ENCODE data around the gene TTC3. TPM values are rescaled to one million over a fixed set of nuclear protein-coding genes. Genes with fewer than 3 reads are reported as not detected.

Gene TTC3
- total RNA-seq, 1 donor from 2014 or later: 223 TPM

- Mint-ChIP-seq H3K9me3 (ENCODE audit: unreplicated experiment) (no peaks in the 10 kb centered on the region), H3K27me3 (ENCODE audit: low read depth, unreplicated experiment) (no peaks in the 10 kb centered on the region), H3K4me3 (ENCODE audit: unreplicated experiment) (no peak overlapping the region), H3K4me1 (ENCODE audit: low read depth, unreplicated experiment) (peaks cover 6% of the 10 kb centered on the region), H3K27ac (ENCODE audit: unreplicated experiment) (no peak overlapping the region), H3K36me3 (ENCODE audit: low read depth, unreplicated experiment) (peaks cover 15% of the 10 kb centered on the region)
- Histone ChIP-seq H2AFZ (ENCODE audit: low read depth, low read length) (no peak overlapping the region), H3K27me3 (ENCODE audit: insufficient read depth, low read length) (no peaks in the 10 kb centered on the region), H3K4me1 (ENCODE audit: insufficient read depth, low read length) (no peaks in the 10 kb centered on the region), H3K4me2 (ENCODE audit: low read length) (no peak overlapping the region), H3K9me3 (ENCODE audit: insufficient read depth, low read depth, low read length) (no peaks in the 10 kb centered on the region), H3K79me2 (ENCODE audit: insufficient read depth, low read length) (no peaks in the 10 kb centered on the region), H4K20me1 (ENCODE audit: insufficient read depth, low read length) (no peaks in the 10 kb centered on the region), H3K36me3 (ENCODE audit: insufficient read depth, low read length) (peaks cover 70% of the 10 kb centered on the region), H3K9ac (ENCODE audit: low read length) (no peak overlapping the region), H3K4me3 (ENCODE audit: insufficient read depth, low read depth, low read length) (no peak overlapping the region), H3K27ac (ENCODE audit: low read depth, low read length) (no peak overlapping the region)
- DNase-seq (ENCODE audit: low read depth) (peak; percentile 68), FAIRE-seq (no peak)
- no peak for TF ChIP-seq CTCF (IDR thresholded peaks at IDR 0.05; ENCODE audit: insufficient read depth, low read depth, low read length)
- TF ChIP-seq EZH2 (IDR thresholded peaks at IDR 0.05; ENCODE audit: insufficient read depth, low read length): no peak
Observed at GRCh38 chr21:37153196-37153934, 80.3 kb downstream of the TTC3 start.

GRCh38 chr21:37153935-37154350 is 80.9 kb downstream of the TTC3 start:
- Histone ChIP-seq H3K27me3 (ENCODE audit: insufficient read depth, low read length) (no peaks in the 10 kb centered on the region), H2AFZ (ENCODE audit: low read depth, low read length) (no peak overlapping the region), H3K4me3 (ENCODE audit: insufficient read depth, low read depth, low read length) (no peak overlapping the region), H3K79me2 (ENCODE audit: insufficient read depth, low read length) (no peaks in the 10 kb centered on the region), H3K9ac (ENCODE audit: low read length) (no peak overlapping the region), H3K9me3 (ENCODE audit: insufficient read depth, low read depth, low read length) (no peaks in the 10 kb centered on the region), H3K4me2 (ENCODE audit: low read length) (no peak overlapping the region), H4K20me1 (ENCODE audit: insufficient read depth, low read length) (peaks cover under 1% of the 10 kb centered on the region), H3K4me1 (ENCODE audit: insufficient read depth, low read length) (no peaks in the 10 kb centered on the region), H3K36me3 (ENCODE audit: insufficient read depth, low read length) (peaks cover 71% of the 10 kb centered on the region), H3K27ac (ENCODE audit: low read depth, low read length) (no peak overlapping the region)
- peak; percentile 50 for DNase-seq (ENCODE audit: low read depth)
- Mint-ChIP-seq H3K27me3 (ENCODE audit: low read depth, unreplicated experiment) (no peaks in the 10 kb centered on the region), H3K4me3 (ENCODE audit: unreplicated experiment) (no peak overlapping the region), H3K4me1 (ENCODE audit: low read depth, unreplicated experiment) (peaks cover 6% of the 10 kb centered on the region), H3K27ac (ENCODE audit: unreplicated experiment) (no peak overlapping the region), H3K9me3 (ENCODE audit: unreplicated experiment) (no peaks in the 10 kb centered on the region), H3K36me3 (ENCODE audit: low read depth, unreplicated experiment) (peaks cover 19% of the 10 kb centered on the region)
- TF ChIP-seq EZH2 (IDR thresholded peaks at IDR 0.05; ENCODE audit: insufficient read depth, low read length) (no peak), CTCF (IDR thresholded peaks at IDR 0.05; ENCODE audit: insufficient read depth, low read depth, low read length) (no peak)
- FAIRE-seq: no peak

- TF ChIP-seq EZH2 (IDR thresholded peaks at IDR 0.05; ENCODE audit: insufficient read depth, low read length) (no peak), CTCF (IDR thresholded peaks at IDR 0.05; ENCODE audit: insufficient read depth, low read depth, low read length) (no peak)
- Histone ChIP-seq H3K36me3 (ENCODE audit: insufficient read depth, low read length) (peaks cover 75% of the 10 kb centered on the region), H3K9me3 (ENCODE audit: insufficient read depth, low read depth, low read length) (no peaks in the 10 kb centered on the region), H3K27me3 (ENCODE audit: insufficient read depth, low read length) (no peaks in the 10 kb centered on the region), H4K20me1 (ENCODE audit: insufficient read depth, low read length) (peaks cover 4% of the 10 kb centered on the region), H3K4me2 (ENCODE audit: low read length) (no peak overlapping the region), H3K4me1 (ENCODE audit: insufficient read depth, low read length) (no peaks in the 10 kb centered on the region), H3K4me3 (ENCODE audit: insufficient read depth, low read depth, low read length) (no peak overlapping the region), H2AFZ (ENCODE audit: low read depth, low read length) (no peak overlapping the region), H3K79me2 (ENCODE audit: insufficient read depth, low read length) (no peaks in the 10 kb centered on the region), H3K27ac (ENCODE audit: low read depth, low read length) (no peak overlapping the region), H3K9ac (ENCODE audit: low read length) (no peak overlapping the region)
- Mint-ChIP-seq H3K27me3 (ENCODE audit: low read depth, unreplicated experiment) (no peaks in the 10 kb centered on the region), H3K36me3 (ENCODE audit: low read depth, unreplicated experiment) (peaks cover 22% of the 10 kb centered on the region), H3K4me1 (ENCODE audit: low read depth, unreplicated experiment) (no peaks in the 10 kb centered on the region), H3K4me3 (ENCODE audit: unreplicated experiment) (no peak overlapping the region), H3K9me3 (ENCODE audit: unreplicated experiment) (no peaks in the 10 kb centered on the region), H3K27ac (ENCODE audit: unreplicated experiment) (no peak overlapping the region)
- FAIRE-seq (no peak), DNase-seq (ENCODE audit: low read depth) (peak; percentile 12)
Observed at GRCh38 chr21:37155186-37155585, 82.1 kb downstream of the TTC3 start.
